DND-41 (cell line): Measurements from ENCODE around the gene EPN1.

Source experiments
- ATAC-seq: fragments of 200-7000 bp; cut with Tn5 transposase; 3 replicates; pipeline ENCODE4 v1.9.1; 2021; ENCODE audit warnings: low read depth; ENCODE audit not compliant: insufficient read depth
- DNase-seq: peaks from one replicate; pipeline ENCODE4 v3.0.0-alpha.2; 2020
- H2AFZ ChIP-seq: 2 replicates; pipeline ENCODE4 v1.6.0; 2012; ENCODE audit warnings: low read depth, low read length
- H3K27ac ChIP-seq: 2 replicates; pipeline ENCODE4 v1.5.1; 2012; ENCODE audit warnings: low read length, inconsistent platforms
- H3K27me3 ChIP-seq: fragments of 200-600 bp; sonication (generic); 2 replicates; pipeline ENCODE4 v1.6.0; 2012; ENCODE audit warnings: low read length, mild to moderate bottlenecking, inconsistent platforms; ENCODE audit not compliant: insufficient read depth, poor library complexity
- H3K36me3 ChIP-seq: 2 replicates; pipeline ENCODE4 v1.5.1; 2012; ENCODE audit warnings: low read length, inconsistent platforms; ENCODE audit not compliant: insufficient read depth
- H3K4me1 ChIP-seq: 2 replicates; pipeline ENCODE4 v1.5.1; 2012; ENCODE audit warnings: mild to moderate bottlenecking, low read length; ENCODE audit not compliant: insufficient read depth
- H3K4me2 ChIP-seq: 2 replicates; pipeline ENCODE4 v1.6.0; 2012; ENCODE audit warnings: mild to moderate bottlenecking, moderate library complexity, low read length, inconsistent platforms; ENCODE audit not compliant: insufficient read depth
- H3K4me3 ChIP-seq, 2 experiments: fragments of 200-600 bp in 1 of 2; shearing (Covaris generic) in 1 of 2; 2 replicates each; pipeline ENCODE4 v1.5.1; 2012 to 2016; ENCODE audit warnings: inconsistent platforms in 2 of 2, low read length in 2 of 2, mild to moderate bottlenecking in 2 of 2, low read depth in 1 of 2, moderate library complexity in 1 of 2
- H3K79me2 ChIP-seq: 2 replicates; pipeline ENCODE4 v1.6.0; 2012; ENCODE audit warnings: low read length, inconsistent platforms; ENCODE audit not compliant: insufficient read depth
- H3K9ac ChIP-seq: 2 replicates; pipeline ENCODE4 v1.6.0; 2012; ENCODE audit warnings: low read depth, mild to moderate bottlenecking, inconsistent platforms, low read length, moderate library complexity
- H3K9me3 ChIP-seq: 2 replicates; pipeline ENCODE4 v1.5.1; 2012; ENCODE audit warnings: low read length, moderate library complexity, mild to moderate bottlenecking, inconsistent platforms; ENCODE audit not compliant: insufficient read depth, severe bottlenecking
- H4K20me1 ChIP-seq: 2 replicates; pipeline ENCODE4 v1.6.0; 2012; ENCODE audit warnings: low read length; ENCODE audit not compliant: insufficient read depth
- EZH2 ChIP-seq: IDR thresholded peaks from 3 replicates; pipeline ENCODE4 v1.6.1; 2012; ENCODE audit warnings: borderline replicate concordance, low read depth, mild to moderate bottlenecking, moderate library complexity, low read length, inconsistent platforms; ENCODE audit not compliant: severe bottlenecking
- TF ChIP-seq, protein P1 (sequence below): IDR thresholded peaks from 2 replicates; pipeline ENCODE4 v1.5.1; 2012; ENCODE audit warnings: borderline replicate concordance, low read length, moderate library complexity, mild to moderate bottlenecking; ENCODE audit not compliant: poor library complexity, severe bottlenecking; ENCODE audit errors: extremely low read depth

The EPN1 gene

GRCh38 chr19:55644191-55644833, 30.7 kb upstream of the EPN1 start:
- Histone ChIP-seq H3K9ac (peak overlapping the region; percentile 92), H3K4me1 (peaks cover 69% of the 10 kb centered on the region), H3K27me3 (no peaks in the 10 kb centered on the region), H3K36me3 (peaks cover 18% of the 10 kb centered on the region), H3K4me2 (peak overlapping the region; percentile 85), H3K9me3 (no peaks in the 10 kb centered on the region), H2AFZ (no peak overlapping the region), H3K27ac (peak overlapping the region; percentile 73), H4K20me1 (peaks cover 17% of the 10 kb centered on the region; the same call in 1 of the 2 replicates), H3K79me2 (peaks cover 75% of the 10 kb centered on the region), H3K4me3 (peak overlapping the region; percentile 98 to 99)
- DNase-seq (no peak), ATAC-seq (no peak)
- TF ChIP-seq, protein P1, sequence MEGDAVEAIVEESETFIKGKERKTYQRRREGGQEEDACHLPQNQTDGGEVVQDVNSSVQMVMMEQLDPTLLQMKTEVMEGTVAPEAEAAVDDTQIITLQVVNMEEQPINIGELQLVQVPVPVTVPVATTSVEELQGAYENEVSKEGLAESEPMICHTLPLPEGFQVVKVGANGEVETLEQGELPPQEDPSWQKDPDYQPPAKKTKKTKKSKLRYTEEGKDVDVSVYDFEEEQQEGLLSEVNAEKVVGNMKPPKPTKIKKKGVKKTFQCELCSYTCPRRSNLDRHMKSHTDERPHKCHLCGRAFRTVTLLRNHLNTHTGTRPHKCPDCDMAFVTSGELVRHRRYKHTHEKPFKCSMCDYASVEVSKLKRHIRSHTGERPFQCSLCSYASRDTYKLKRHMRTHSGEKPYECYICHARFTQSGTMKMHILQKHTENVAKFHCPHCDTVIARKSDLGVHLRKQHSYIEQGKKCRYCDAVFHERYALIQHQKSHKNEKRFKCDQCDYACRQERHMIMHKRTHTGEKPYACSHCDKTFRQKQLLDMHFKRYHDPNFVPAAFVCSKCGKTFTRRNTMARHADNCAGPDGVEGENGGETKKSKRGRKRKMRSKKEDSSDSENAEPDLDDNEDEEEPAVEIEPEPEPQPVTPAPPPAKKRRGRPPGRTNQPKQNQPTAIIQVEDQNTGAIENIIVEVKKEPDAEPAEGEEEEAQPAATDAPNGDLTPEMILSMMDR, result no peak
- no peak for TF ChIP-seq EZH2

- H4K20me1 ChIP-seq, result peaks cover 17% of the 10 kb centered on the region; the same call in 1 of the 2 replicates
- 0 out of 2 replicates have a peak overlapping the region, but pooled peaks have one; percentile 73 for H3K27ac ChIP-seq
- ATAC-seq, result no peak
- peaks cover 77% of the 10 kb centered on the region for H3K79me2 ChIP-seq
- peak overlapping the region in 1 of 2 experiments; percentile 99; a peak in 3 of 4 replicates for H3K4me3 ChIP-seq
- no peaks in the 10 kb centered on the region for H3K9me3 ChIP-seq
- peak overlapping the region; percentile 85 for H3K4me2 ChIP-seq
- DNase-seq, result no peak
- H3K4me1 ChIP-seq, result peaks cover 70% of the 10 kb centered on the region
- no peaks in the 10 kb centered on the region for H3K27me3 ChIP-seq
- TF ChIP-seq, protein P1, result no peak
- no peak for TF ChIP-seq EZH2
- H3K36me3 ChIP-seq, result peaks cover 18% of the 10 kb centered on the region
- peak overlapping the region; percentile 92 for H3K9ac ChIP-seq
- H2AFZ ChIP-seq, result no peak overlapping the region
These were observed 30.0 kb upstream of the EPN1 start for GRCh38 chr19:55644842-55645511.

DNA sequence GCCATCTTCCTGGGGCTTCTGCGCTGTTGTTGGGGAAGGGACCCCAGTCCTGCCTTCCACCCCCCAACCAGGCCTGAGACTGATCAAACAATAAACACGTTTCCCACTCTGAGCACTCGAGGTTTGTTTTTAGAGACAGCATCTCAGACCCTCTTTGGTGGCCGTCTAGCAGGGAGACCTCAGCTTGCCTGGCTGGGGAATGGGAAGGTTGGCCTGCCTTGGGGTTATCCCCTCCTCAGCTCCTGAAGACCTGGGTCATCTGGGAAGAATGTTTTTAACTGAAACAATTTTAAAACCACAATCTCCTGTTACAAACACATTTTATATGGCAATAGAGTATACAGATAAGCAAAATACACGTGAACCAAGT, 29.5 kb upstream of the EPN1 start:
- DNase-seq, result no peak
- Histone ChIP-seq H3K4me3 (0 out of 4 replicates have a peak overlapping the region, but pooled peaks of 1 of the 2 experiments have one; percentile 99), H3K9me3 (no peaks in the 10 kb centered on the region), H3K4me2 (peak overlapping the region; percentile 85; the same call in 1 of the 2 replicates), H4K20me1 (peaks cover 17% of the 10 kb centered on the region; the same call in 1 of the 2 replicates), H3K36me3 (peaks cover 18% of the 10 kb centered on the region), H3K9ac (peak overlapping the region; percentile 92; the same call in 1 of the 2 replicates), H3K27ac (no peak overlapping the region), H3K4me1 (peaks cover 68% of the 10 kb centered on the region), H3K27me3 (no peaks in the 10 kb centered on the region), H3K79me2 (peaks cover 71% of the 10 kb centered on the region), H2AFZ (no peak overlapping the region)
- no peak for TF ChIP-seq EZH2
- TF ChIP-seq, protein P1, result no peak
- ATAC-seq, result no peak
